ENCODE results near the gene PFDN5.

PFDN5 gene

GRCh38 chr12:53295070-53295890 lies at the start of gene PFDN5:
Gene PFDN5, plus strand, starts transcription at chr12:53295542. Its CDS starts 26 bp downstream, at chr12:53295568.
- peak; percentile 79 for DNase-seq

GRCh38 chr12:53251477-53252348 lies 43.6 kb upstream of the PFDN5 start:
- peak; percentile 40 for DNase-seq

GRCh38 chr12:53252349-53252916 lies 42.9 kb upstream of the PFDN5 start:
- DNase-seq, result no peak

- DNase-seq, result no peak
Observed at GRCh38 chr12:53253298-53253697, 42.0 kb upstream of the PFDN5 start.

GRCh38 chr12:53254816-53255545 lies 40.4 kb upstream of the PFDN5 start:
- DNase-seq, result no peak

GRCh38 chr12:53255996-53256395 lies 39.3 kb upstream of the PFDN5 start:
- DNase-seq, result no peak

GRCh38 chr12:53258541-53259539 lies 36.5 kb upstream of the PFDN5 start:
- DNase-seq, result no peak

- DNase-seq, result no peak
Observed at GRCh38 chr12:53259891-53260290, 35.5 kb upstream of the PFDN5 start.

- no peak for DNase-seq
Observed at GRCh38 chr12:53265783-53266182, 29.6 kb upstream of the PFDN5 start.

GRCh38 chr12:53267306-53267998 lies 27.9 kb upstream of the PFDN5 start:
- no peak for DNase-seq

- peak; percentile 61 for DNase-seq
Observed at GRCh38 chr12:53267999-53268629, 27.2 kb upstream of the PFDN5 start, which contains the start of gene ESPL1. Gene ESPL1, plus strand, starts transcription at chr12:53268299. Its CDS starts 468 bp downstream, at chr12:53268767.

GRCh38 chr12:53268630-53269562 lies 26.4 kb upstream of the PFDN5 start:
- no peak for DNase-seq

- DNase-seq, result no peak
Observed at GRCh38 chr12:53274445-53274844, 20.9 kb upstream of the PFDN5 start.

- DNase-seq, result no peak
Observed at GRCh38 chr12:53276511-53276910, 18.8 kb upstream of the PFDN5 start.

- DNase-seq, result no peak
Observed at GRCh38 chr12:53277981-53278380, 17.4 kb upstream of the PFDN5 start.

- no peak for DNase-seq
Observed at GRCh38 chr12:53279283-53279869, 16.0 kb upstream of the PFDN5 start.

- DNase-seq, result no peak
Observed at GRCh38 chr12:53279888-53280498, 15.3 kb upstream of the PFDN5 start.

GRCh38 chr12:53286448-53286847 lies 8.9 kb upstream of the PFDN5 start:
- DNase-seq, result no peak

Data from NCI-H1105 treated with DMSO at 0.1 percent for 48 hours (cell line).